Mucosa of descending colon (tissue), 3 donors: ENCODE results near the gene SDF4. TPM values are rescaled to one million over a fixed set of nuclear protein-coding genes. Genes with fewer than 3 reads are reported as not detected.

ENCODE experiments used
- ATAC-seq: fragments of 200-7000 bp; cut with Tn5 transposase; one replicate; pipeline ENCODE4 v1.9.1; 2020; ENCODE audit warnings: mild to moderate bottlenecking, moderate library complexity
- DNase-seq, 3 donors: peaks; one replicate each; pipeline ENCODE4 v3.0.0-alpha.2; 2020
- H3K36me3 ChIP-seq: fragments of 200-600 bp; one replicate; pipeline ENCODE4 v1.8.0; 2021; ENCODE audit warnings: low read depth, mild to moderate bottlenecking
- H3K4me1 ChIP-seq: fragments of 200-600 bp; one replicate; pipeline ENCODE4 v1.8.0; 2021; ENCODE audit warnings: low read depth, mild to moderate bottlenecking
- H3K4me3 ChIP-seq: fragments of 200-600 bp; one replicate; pipeline ENCODE4 v1.8.0; 2021; ENCODE audit warnings: mild to moderate bottlenecking
- H3K9me3 ChIP-seq: fragments of 200-600 bp; one replicate; pipeline ENCODE4 v1.8.0; 2021; ENCODE audit warnings: mild to moderate bottlenecking
- CTCF ChIP-seq: fragments of 200-600 bp; IDR thresholded peaks from one replicate; pipeline ENCODE4 v1.8.0; 2022; ENCODE audit warnings: antibody characterized with exemption, mild to moderate bottlenecking
- intact Hi-C, 2 donors: fragments of 100-400 bp; cut with DNase I in 1 of 2; cut with micrococcal nuclease in 1 of 2; formaldehyde crosslinking; loops; one replicate each; pipeline versions ENCODE4 v1.11.0 to v1.11.1; 2022; cut with DNase I, micrococcal nuclease
- total RNA-seq, 3 donors: library from RNA; stranded (reverse); fragmentation: NEBNext Ultra II Directional in 2 of 3; extraction: Animal tissue kit (Norgen Biotek cat#: 25700) in 2 of 3; gene quantifications; one replicate each; pipeline versions ENCODE4 v1.2.1 to v1.2.4, GENCODE V29; 2021 to 2023
- donor health status: DM: no; HTN: no; CAD: no; lungs with moderate emphysema.
- donor health status: DM: no; HTN: no; CAD: no.
- donor health status: DM: no; HTN: yes; CAD: no.

Gene SDF4
- total RNA-seq, 3 donors from 2014 or later = 169 to 257 (median 226) TPM

GRCh38 chr1:1223321-1223720, 8.5 kb downstream of the SDF4 start:
- H3K4me3 ChIP-seq = no peak overlapping the region
- DNase-seq = no peak
- peaks cover 12% of the 10 kb centered on the region for H3K4me1 ChIP-seq
- intact Hi-C loops = no loop called here
- H3K9me3 ChIP-seq = no peaks in the 10 kb centered on the region
- no peak for ATAC-seq
- TF ChIP-seq CTCF = no peak
- H3K36me3 ChIP-seq = peaks cover 10% of the 10 kb centered on the region

- H3K4me1 ChIP-seq = peaks cover 12% of the 10 kb centered on the region
- TF ChIP-seq CTCF = no peak
- DNase-seq (no peak), ATAC-seq (no peak)
- intact Hi-C loops = no loop called here
- no peaks in the 10 kb centered on the region for H3K9me3 ChIP-seq
- peaks cover 10% of the 10 kb centered on the region for H3K36me3 ChIP-seq
- no peak overlapping the region for H3K4me3 ChIP-seq
Observed at GRCh38 chr1:1222575-1223225, 9.1 kb downstream of the SDF4 start.

GRCh38 chr1:1221887-1222574, 9.8 kb downstream of the SDF4 start:
- DNase-seq (peak in 2 of 3 donors; percentile 65 to 75), ATAC-seq (peak; percentile 77)
- no peak for TF ChIP-seq CTCF
- intact Hi-C loops = no loop called here
- H3K36me3 ChIP-seq = peaks cover 15% of the 10 kb centered on the region
- H3K4me1 ChIP-seq = peaks cover 12% of the 10 kb centered on the region
- H3K4me3 ChIP-seq = no peak overlapping the region
- H3K9me3 ChIP-seq = no peaks in the 10 kb centered on the region

GRCh38 chr1:1220197-1220596, 11.6 kb downstream of the SDF4 start:
- intact Hi-C loops = no loop called here
- H3K9me3 ChIP-seq = no peaks in the 10 kb centered on the region
- H3K4me3 ChIP-seq = no peak overlapping the region
- H3K36me3 ChIP-seq = peaks cover 13% of the 10 kb centered on the region
- TF ChIP-seq CTCF = no peak
- DNase-seq = no peak
- no peak for ATAC-seq
- peaks cover 12% of the 10 kb centered on the region for H3K4me1 ChIP-seq

GRCh38 chr1:1219341-1219740, 12.5 kb downstream of the SDF4 start:
- intact Hi-C loops = no loop called here
- no peak for TF ChIP-seq CTCF
- peaks cover 13% of the 10 kb centered on the region for H3K36me3 ChIP-seq

More at GRCh38 chr1:1219341-1219740, 12.5 kb downstream of the SDF4 start:
- DNase-seq (no peak), ATAC-seq (no peak)
- Histone ChIP-seq H3K4me3 (no peak overlapping the region), H3K4me1 (peaks cover 19% of the 10 kb centered on the region), H3K9me3 (no peaks in the 10 kb centered on the region)
